ENCODE results near the gene CGA. TPM values are rescaled to one million over a fixed set of nuclear protein-coding genes. Genes with fewer than 3 reads are reported as not detected.

Gene CGA
- total and polyA plus RNA-seq, 11 donors = 0.40 to 0.89 (median 0.49) TPM; not detected in 8

DNA sequence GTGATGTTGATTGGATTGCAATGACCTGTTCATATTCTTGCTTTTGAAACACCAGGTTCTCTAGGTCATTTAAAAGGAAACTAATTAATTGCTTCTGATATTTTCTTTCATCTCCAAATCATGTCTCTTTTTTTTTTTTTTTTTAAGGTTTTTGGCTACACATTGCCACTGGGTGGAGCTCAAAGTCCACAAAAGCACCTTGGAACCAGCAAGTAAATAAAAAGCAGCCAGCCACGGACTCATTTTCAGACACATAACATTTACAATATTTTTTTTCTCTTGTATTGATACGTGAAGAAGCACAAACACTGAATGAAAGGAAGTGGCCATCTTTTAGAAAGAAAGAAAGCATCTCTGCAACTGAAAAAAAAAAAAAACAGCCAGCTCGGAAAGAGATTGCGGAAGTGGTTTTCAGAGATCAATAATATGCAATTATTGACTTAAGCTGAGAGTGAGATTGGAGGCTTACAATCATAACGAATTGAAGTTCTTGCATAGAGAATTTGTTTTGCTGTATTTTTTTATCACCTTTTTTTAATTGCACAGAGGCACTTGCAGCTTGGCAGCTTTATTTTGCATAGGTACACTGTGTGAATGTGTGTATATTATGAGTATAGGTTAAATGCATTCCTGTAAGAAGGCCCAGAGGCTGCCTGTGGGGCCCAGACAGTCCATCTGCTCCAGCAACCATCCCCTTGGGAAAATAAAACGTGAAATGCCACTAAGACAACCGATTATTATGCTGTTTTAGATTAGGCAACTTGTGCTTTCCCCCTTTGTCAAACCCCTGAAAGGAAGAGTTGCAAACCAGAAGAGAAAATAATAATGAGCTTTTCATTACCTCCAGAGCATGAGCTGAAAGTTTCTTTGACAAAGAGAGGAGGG, 28.2 kb downstream of the CGA start:
- Histone ChIP-seq H3K4me3 (peak overlapping the region in 1 of 12 donors; percentile 9), H3K27ac (no peak overlapping the region), H3K9me3 (no peaks in the 10 kb centered on the region), H3K36me3 (no peaks in the 10 kb centered on the region), H3K4me1 (no peaks in the 10 kb centered on the region), H3K27me3 (peaks cover 0 to 17% (median 0%) of the 10 kb centered on the region in 9 donors)
- TF ChIP-seq POLR2A (IDR thresholded peaks at IDR 0.05) = no peak
- TF ChIP-seq, protein P1, sequence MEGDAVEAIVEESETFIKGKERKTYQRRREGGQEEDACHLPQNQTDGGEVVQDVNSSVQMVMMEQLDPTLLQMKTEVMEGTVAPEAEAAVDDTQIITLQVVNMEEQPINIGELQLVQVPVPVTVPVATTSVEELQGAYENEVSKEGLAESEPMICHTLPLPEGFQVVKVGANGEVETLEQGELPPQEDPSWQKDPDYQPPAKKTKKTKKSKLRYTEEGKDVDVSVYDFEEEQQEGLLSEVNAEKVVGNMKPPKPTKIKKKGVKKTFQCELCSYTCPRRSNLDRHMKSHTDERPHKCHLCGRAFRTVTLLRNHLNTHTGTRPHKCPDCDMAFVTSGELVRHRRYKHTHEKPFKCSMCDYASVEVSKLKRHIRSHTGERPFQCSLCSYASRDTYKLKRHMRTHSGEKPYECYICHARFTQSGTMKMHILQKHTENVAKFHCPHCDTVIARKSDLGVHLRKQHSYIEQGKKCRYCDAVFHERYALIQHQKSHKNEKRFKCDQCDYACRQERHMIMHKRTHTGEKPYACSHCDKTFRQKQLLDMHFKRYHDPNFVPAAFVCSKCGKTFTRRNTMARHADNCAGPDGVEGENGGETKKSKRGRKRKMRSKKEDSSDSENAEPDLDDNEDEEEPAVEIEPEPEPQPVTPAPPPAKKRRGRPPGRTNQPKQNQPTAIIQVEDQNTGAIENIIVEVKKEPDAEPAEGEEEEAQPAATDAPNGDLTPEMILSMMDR (IDR thresholded peaks at IDR 0.05) = peak; percentile 20 to 64 (median 52)
- ATAC-seq (no peak), DNase-seq (peak in 3 of 5 donors; percentile 22 to 34 (median 24))
- intact Hi-C loops (cut with DNase I) = loop anchor here in 5 of 10 donors (5.0 to 10.0 kb wide), 3 partner anchors 171 to 1808 kb away; no protein-coding TSS in a partner anchor
- WGBS, 4 donors = 27 to 39% (median 36%) methylated on average over 7 of the region's 7 CpGs

DNA sequence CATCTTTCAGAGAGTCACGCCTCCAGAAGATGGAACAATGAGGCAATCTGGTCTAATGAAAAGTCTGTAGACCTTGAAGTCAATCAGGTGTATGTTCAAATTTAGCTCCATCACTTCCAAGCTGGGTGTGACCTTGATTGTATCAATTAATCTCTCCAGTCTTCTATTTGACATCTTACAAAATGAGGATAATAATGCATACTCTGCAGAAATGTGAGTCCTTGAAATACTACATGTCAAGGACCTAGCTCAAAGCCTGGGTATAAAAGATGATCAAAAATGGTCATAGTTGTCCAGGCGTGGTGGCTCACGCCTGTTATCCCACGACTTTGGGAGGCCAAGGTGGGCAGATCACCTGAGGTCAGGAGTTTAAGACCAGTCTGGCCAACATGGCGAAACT, 29.8 kb downstream of the CGA start:
- no peak for TF ChIP-seq POLR2A (IDR thresholded peaks at IDR 0.05)
- TF ChIP-seq, protein P1 (IDR thresholded peaks at IDR 0.05) = no peak

DNA sequence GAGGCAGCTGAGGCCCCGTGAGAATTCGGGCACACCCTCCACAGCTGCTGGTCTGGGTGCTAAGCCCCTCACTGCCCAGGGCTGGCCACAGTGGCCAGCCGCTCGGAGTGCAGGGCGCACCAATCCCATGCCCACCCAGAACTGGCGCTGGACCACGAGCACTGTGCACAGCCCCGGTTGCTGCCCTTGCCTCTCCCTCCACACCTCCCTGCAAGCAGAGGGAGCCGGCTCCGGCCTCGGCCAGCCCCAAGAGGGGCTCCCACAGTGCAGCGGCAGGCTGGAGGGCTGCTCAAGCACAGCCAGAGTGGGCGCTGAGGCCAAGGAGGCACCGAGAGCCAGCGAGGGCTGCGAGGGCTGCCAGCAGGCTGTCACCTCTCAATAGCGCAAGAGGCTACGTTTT, 35.0 kb downstream of the CGA start:
- TF ChIP-seq, protein P1 (IDR thresholded peaks at IDR 0.05) = no peak
- TF ChIP-seq POLR2A (IDR thresholded peaks at IDR 0.05) = no peak
- H3K4me3 ChIP-seq = no peak overlapping the region
- no peaks in the 10 kb centered on the region for H3K9me3 ChIP-seq
- intact Hi-C loops (cut with DNase I) = loop anchor here in 2 of 10 donors (10.0 kb wide), 1 partner anchor 1815 kb away; no protein-coding TSS in a partner anchor
- H3K36me3 ChIP-seq = no peaks in the 10 kb centered on the region
- DNase-seq (no peak), ATAC-seq (no peak)
- WGBS, 4 donors = 93 to 98% (median 95%) methylated on average over 15 to 18 of the region's 18 CpGs
- H3K27me3 ChIP-seq = peaks cover 0 to 4% (median 0%) of the 10 kb centered on the region in 9 donors
- no peaks in the 10 kb centered on the region for H3K4me1 ChIP-seq
- H3K27ac ChIP-seq = no peak overlapping the region

More for the DNA sequence above, 29.8 kb downstream of the CGA start:
- H3K27ac ChIP-seq = no peak overlapping the region
- no peak overlapping the region for H3K4me3 ChIP-seq
- WGBS, 4 donors = 73 to 85% (median 77%) methylated on average over 5 of the region's 5 CpGs
- ATAC-seq = no peak
- intact Hi-C loops (cut with DNase I) = loop anchor here in 5 of 10 donors (5.0 to 10.0 kb wide), 3 partner anchors 172 to 1810 kb away; no protein-coding TSS in a partner anchor
- no peaks in the 10 kb centered on the region for H3K9me3 ChIP-seq
- no peak for DNase-seq
- H3K36me3 ChIP-seq = no peaks in the 10 kb centered on the region
- H3K4me1 ChIP-seq = no peaks in the 10 kb centered on the region
- peaks cover 0 to 16% (median 0%) of the 10 kb centered on the region in 9 donors for H3K27me3 ChIP-seq

DNA sequence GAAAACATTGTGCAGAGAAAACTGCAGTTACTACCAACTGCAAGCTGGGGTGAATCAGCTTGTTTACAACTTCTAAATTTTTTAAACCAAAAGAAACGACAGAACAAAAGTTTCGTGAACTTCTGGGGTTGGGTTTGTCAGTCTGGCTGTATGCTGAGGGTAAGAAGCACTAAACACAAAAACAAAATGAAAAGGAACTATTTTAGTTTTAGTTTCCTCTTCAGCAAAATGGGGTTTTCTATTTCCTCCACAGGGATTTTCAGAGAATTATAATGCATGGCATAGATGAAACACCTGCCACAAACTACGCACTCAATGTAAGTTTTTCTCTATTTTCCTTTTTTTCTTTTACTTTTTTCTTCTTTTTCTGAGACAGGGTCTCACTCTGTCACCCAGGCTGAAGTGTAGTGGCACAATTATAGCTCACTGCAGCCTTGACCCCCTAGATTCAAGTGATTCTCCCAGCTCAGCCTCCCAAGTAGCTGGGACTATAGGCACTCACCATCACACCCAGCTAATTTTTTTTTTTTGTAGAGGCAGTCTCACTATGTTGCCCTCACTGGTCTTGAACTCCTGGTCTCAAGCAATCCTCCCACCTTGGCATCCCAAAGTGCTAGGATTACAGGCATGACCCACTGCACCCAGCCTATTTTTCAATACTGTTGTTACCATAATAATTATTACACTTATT, 40.6 kb downstream of the CGA start:
- Histone ChIP-seq H3K4me3 (no peak overlapping the region), H3K9me3 (no peaks in the 10 kb centered on the region), H3K27me3 (peaks cover 0 to 6% (median 0%) of the 10 kb centered on the region in 9 donors), H3K27ac (no peak overlapping the region), H3K4me1 (no peaks in the 10 kb centered on the region), H3K36me3 (no peaks in the 10 kb centered on the region)
- intact Hi-C loops (cut with DNase I) = no loop called here
- WGBS, 4 donors = 80 to 85% (median 82%) methylated on average over 3 of the region's 3 CpGs
- TF ChIP-seq, protein P1 (IDR thresholded peaks at IDR 0.05) = no peak
- DNase-seq (no peak), ATAC-seq (no peak)
